Activated T-helper 17 cell treated with anti-CD3 and anti-CD28 coated beads, Interleukin-2, amount 50 U/mL, for 72 hours (primary cell): Measurements from ENCODE around the gene PLAGL2. TPM values are rescaled to one million over a fixed set of nuclear protein-coding genes. Genes with fewer than 3 reads are reported as not detected.
"Not testable (repeated sequence)": the region's sequence is repeated elsewhere in the genome, so short reads cannot be mapped to it uniquely, and the experiment has no call there.

ENCODE experiments used
- ATAC-seq: fragments of 150-1000 bp; cut with Tn5 transposase; replicated peaks from 2 replicates; pipeline ENCODE4 v1.10.0; 2021; ENCODE audit warnings: mild to moderate bottlenecking, moderate library complexity
- H3K27ac Mint-ChIP-seq: one replicate; pipeline ENCODE4 v1.8.0; 2022; ENCODE audit warnings: mixed read lengths
- H3K27me3 Mint-ChIP-seq: one replicate; pipeline ENCODE4 v1.8.0; 2022; ENCODE audit warnings: mixed read lengths
- H3K36me3 Mint-ChIP-seq: one replicate; pipeline ENCODE4 v1.8.0; 2022; ENCODE audit warnings: low read depth, mild to moderate bottlenecking, mixed read lengths
- H3K4me1 Mint-ChIP-seq: one replicate; pipeline ENCODE4 v1.8.0; 2022; ENCODE audit warnings: mixed read lengths
- H3K4me3 Mint-ChIP-seq: one replicate; pipeline ENCODE4 v1.8.0; 2022; ENCODE audit warnings: mild to moderate bottlenecking, mixed read lengths
- H3K9me3 Mint-ChIP-seq: one replicate; pipeline ENCODE4 v1.8.0; 2022; ENCODE audit warnings: mixed read lengths
- total RNA-seq, 2 donors: library from RNA; stranded (reverse); gene quantifications; one replicate each; pipeline ENCODE4 v1.2.3, GENCODE V29; 2022

Gene PLAGL2
- total RNA-seq, 2 donors from 2014 or later, result 61.9 to 93.1 TPM

DNA sequence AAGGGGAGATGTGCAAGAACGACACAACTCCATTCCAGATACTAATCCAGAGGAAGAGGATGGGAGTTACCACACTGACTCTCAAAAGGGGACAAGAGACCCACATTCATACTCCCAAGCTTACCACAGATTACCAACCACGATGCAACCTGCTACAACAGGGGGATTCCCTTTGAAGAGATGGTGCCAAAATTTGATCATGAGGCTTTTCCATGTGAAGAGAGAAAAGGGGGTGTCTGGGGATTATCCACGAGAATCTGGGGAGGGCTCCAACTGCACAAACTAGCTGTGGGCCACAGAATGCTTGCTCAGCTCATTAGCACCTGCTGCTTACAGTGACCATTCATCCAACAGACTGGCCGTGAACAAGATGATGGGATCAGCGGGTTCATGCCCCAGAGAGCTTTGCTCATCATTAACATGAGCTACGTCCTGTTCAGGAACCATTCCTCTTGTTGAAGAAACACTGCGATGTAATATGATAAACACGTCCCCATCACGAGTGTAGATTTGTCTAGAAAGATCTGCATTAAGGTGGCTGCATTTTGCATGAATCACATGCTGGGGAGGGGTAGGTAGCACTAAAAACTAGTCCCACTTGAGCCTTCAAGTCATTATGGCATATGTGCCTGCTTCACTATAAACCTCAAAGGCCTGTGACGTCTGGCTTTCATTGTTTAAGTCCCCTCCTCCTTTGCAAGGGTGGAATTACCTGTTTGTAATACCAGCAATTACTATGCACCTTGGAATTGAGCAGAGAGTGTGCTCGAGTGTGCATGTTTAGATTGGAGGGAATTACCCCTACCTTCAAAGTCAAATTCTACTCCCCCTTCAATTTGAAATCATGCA is 4.0 kb downstream of the PLAGL2 start:
- Mint-ChIP-seq H3K4me3 (peak overlapping the region; percentile 99), H3K27me3 (no peaks in the 10 kb centered on the region), H3K9me3 (no peaks in the 10 kb centered on the region), H3K27ac (peak overlapping the region; percentile 100), H3K4me1 (peaks cover 35% of the 10 kb centered on the region), H3K36me3 (peaks cover 96% of the 10 kb centered on the region)
- ATAC-seq, result peak; percentile 52

DNA sequence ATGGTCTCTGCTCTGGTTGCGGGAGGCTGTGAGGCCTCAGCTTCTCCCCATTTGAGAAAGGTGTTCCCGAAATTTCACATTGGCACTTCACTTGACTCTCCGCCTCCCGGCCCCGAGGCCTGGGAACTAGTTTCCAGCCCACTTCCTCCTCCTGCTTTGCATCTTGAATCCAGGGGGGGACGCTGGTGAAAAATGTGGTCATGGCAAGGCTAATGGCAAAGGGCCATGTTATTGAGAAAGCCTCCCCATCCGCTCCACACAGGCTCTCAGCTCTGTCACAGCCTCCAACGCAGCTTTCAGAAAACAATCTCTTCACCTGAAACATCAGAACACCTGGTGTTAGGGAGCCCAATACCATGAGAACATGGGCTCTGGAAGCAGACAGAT is 5.6 kb downstream of the PLAGL2 start:
- H3K36me3 Mint-ChIP-seq, result peaks cover 100% of the 10 kb centered on the region
- H3K9me3 Mint-ChIP-seq, result no peaks in the 10 kb centered on the region
- H3K4me1 Mint-ChIP-seq, result peaks cover 43% of the 10 kb centered on the region
- no peak for ATAC-seq
- no peaks in the 10 kb centered on the region for H3K27me3 Mint-ChIP-seq
- peak overlapping the region; percentile 100 for H3K27ac Mint-ChIP-seq
- H3K4me3 Mint-ChIP-seq, result peak overlapping the region; percentile 99

DNA sequence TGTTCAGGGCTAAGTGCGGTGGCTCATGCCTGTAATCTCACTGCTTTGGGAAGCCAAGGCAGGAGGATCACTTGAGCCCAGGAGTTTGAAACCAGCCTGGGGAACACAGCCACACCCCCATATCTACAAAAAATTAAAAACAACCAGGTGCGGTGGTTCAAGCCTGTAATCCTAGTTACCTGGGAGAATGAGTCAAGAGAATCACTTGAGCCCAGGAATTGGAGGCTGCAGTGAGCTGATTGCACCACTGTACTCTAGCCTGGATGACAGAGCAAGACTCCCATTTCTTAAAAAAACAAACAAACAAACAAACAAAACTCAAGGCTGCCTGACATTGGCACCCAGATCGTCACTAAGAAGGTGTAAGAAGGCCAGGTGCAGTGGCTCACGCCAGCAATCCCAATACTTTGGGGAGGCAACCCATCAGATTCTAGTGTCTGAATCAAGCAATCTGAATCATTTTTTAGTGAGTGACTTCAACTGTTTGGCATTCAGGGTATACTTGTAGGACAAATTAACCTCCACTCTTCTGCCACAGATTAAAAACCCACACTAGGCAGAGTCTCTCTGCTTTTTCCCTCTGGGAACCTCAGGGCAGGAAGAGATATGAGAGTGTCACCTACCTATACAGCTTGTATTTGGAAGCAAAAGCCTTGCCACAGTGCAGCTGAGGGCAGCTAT is 6.1 kb downstream of the PLAGL2 start:
- Mint-ChIP-seq H3K4me3 (peak overlapping the region; percentile 99), H3K4me1 (peaks cover 43% of the 10 kb centered on the region), H3K27ac (peak overlapping the region; percentile 100), H3K36me3 (peaks cover 100% of the 10 kb centered on the region), H3K27me3 (no peaks in the 10 kb centered on the region), H3K9me3 (no peaks in the 10 kb centered on the region)
- no peak for ATAC-seq

DNA sequence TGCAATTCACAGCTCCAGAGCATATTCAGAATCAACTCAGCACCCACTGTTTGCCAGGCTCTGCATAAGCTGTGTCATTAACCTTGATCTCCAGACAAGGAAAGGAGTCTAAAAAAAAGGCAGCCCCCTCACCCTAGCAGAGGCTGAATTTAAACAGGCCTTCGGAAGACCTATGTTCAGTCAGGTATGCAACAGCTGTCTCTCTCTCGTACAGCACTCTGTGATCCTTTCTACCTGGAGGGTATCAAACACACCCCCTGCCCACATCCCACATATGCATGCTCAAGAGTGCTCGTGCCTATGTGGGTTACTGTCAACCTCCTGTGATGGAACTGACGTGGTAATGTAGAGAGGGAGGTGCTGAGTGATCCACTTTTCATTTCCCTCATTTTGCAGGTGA is 8.5 kb downstream of the PLAGL2 start:
- Mint-ChIP-seq H3K4me1 (peaks cover 43% of the 10 kb centered on the region), H3K36me3 (peaks cover 100% of the 10 kb centered on the region), H3K27ac (peak overlapping the region; percentile 100), H3K27me3 (no peaks in the 10 kb centered on the region), H3K4me3 (peak overlapping the region; percentile 99), H3K9me3 (no peaks in the 10 kb centered on the region)
- no peak for ATAC-seq

DNA sequence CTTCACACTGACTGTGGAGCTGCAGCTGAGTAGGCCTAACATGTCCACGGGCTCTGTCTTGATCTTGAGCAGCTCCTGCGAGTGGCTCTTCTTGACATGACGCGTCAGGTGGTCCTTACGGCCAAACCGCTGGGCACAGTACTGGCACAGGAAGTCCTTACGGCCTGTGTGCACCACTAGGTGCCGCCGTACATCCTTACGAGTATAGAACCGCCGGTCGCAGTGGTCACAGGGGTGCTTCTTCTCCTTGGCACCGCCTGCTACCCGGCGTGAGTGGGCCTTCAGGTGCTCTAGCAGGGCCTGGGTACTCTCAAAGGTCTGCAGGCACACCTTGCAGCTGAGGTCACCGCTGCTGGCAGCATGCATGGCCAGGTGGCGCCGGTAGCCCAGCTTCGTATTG is 10.4 kb downstream of the PLAGL2 start:
- Mint-ChIP-seq H3K36me3 (peaks cover 100% of the 10 kb centered on the region), H3K4me3 (peak overlapping the region; percentile 3), H3K4me1 (peaks cover 38% of the 10 kb centered on the region)
- ATAC-seq, H3K9me3 Mint-ChIP-seq, H3K27ac Mint-ChIP-seq, H3K27me3 Mint-ChIP-seq: not testable (repeated sequence)

DNA sequence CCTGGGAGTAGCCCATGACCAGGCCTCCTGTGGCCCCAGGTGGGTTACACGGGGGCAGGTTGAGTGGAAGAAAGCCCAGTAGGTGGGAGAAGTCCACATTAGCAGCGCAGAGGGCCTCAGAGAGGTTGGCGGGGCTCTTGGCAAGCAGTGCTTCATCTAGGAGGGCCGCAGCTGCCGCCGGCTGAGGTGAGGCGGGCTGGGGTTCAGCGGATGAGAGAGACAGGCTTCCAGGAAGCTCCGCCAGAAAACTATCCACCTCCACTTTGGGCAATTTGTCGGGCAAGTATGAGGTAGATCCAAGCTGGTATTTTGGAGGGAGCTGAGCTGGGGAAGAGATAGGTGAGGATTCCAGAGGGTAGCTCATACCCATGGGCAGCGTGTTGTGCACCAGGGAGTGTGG is 10.9 kb downstream of the PLAGL2 start:
- H3K27me3 Mint-ChIP-seq, ATAC-seq, H3K9me3 Mint-ChIP-seq, H3K4me3 Mint-ChIP-seq: not testable (repeated sequence)
- peaks cover 100% of the 10 kb centered on the region for H3K36me3 Mint-ChIP-seq
- peaks cover 39% of the 10 kb centered on the region for H3K4me1 Mint-ChIP-seq
- peak overlapping the region; percentile 24 for H3K27ac Mint-ChIP-seq

DNA sequence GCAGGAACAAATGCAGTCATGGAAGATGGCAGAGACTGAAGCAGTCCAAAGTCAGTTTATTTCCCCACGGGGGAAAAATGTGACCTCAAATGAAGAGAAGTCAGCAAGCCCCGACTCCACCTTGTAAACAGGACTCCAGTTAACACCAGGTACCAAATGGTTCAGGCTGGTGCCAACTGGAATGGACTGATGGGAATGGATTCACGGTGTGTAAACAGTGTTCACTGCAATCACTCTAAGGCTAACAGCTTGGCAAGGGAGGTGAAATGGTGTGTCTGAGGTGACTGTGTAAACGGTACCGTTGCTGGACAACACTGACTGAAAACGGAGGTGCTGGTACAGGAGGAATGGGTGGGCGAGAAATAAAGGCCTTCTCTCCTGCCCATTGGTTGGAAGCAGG is 12.0 kb downstream of the PLAGL2 start:
- H3K36me3 Mint-ChIP-seq, result peaks cover 100% of the 10 kb centered on the region
- H3K27me3 Mint-ChIP-seq, result no peaks in the 10 kb centered on the region
- H3K4me3 Mint-ChIP-seq, result no peak overlapping the region
- no peaks in the 10 kb centered on the region for H3K9me3 Mint-ChIP-seq
- ATAC-seq, result no peak
- peak overlapping the region; percentile 24 for H3K27ac Mint-ChIP-seq
- peaks cover 35% of the 10 kb centered on the region for H3K4me1 Mint-ChIP-seq

DNA sequence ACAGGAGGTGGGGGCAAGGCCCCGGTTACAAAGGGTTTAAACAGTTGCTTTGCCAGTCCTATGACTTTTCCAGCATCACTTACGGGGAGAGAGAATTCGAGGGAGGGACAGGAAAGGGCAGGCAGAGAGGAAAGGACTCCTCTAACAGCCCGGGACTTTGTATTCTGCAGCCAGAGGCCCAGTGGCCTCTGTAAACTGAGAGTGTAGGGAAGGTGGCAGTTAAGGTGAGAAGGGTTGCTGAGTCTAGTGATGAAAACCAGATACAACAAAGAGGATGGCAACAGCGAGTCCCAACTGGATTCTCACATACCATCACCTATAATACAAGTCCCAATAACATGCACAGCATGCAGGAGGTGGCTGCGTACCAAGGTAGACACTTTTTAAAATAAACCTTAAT is 13.5 kb downstream of the PLAGL2 start:
- H3K27ac Mint-ChIP-seq, result peak overlapping the region; percentile 28
- peaks cover 93% of the 10 kb centered on the region for H3K36me3 Mint-ChIP-seq
- H3K4me3 Mint-ChIP-seq, result peak overlapping the region; percentile 3
- no peaks in the 10 kb centered on the region for H3K9me3 Mint-ChIP-seq
- H3K4me1 Mint-ChIP-seq, result peaks cover 31% of the 10 kb centered on the region
- no peaks in the 10 kb centered on the region for H3K27me3 Mint-ChIP-seq
- no peak for ATAC-seq

DNA sequence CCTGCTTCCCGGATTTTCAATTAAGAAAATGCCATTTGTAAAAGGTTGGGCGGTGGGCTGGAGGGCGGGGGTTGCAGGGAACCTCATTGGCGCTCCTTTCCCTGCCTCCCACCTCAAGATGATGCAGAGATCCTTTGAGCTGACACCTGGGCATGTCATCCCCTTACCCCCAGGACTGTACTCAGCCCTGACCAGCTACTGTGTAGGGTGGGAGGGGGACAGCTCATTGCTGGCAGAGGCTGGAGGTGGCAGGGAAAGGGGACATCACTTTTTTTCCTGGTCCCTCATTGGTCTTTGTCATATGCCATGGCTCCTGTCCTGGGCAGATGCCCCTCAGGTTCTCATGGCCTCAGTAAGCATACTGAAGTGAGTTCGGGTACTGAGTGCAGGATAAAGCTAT is 14.2 kb downstream of the PLAGL2 start:
- peak overlapping the region; percentile 28 for H3K27ac Mint-ChIP-seq
- not testable (repeated sequence) for H3K27me3 Mint-ChIP-seq, ATAC-seq, H3K9me3 Mint-ChIP-seq
- peak overlapping the region; percentile 3 for H3K4me3 Mint-ChIP-seq
- peaks cover 91% of the 10 kb centered on the region for H3K36me3 Mint-ChIP-seq
- H3K4me1 Mint-ChIP-seq, result peaks cover 35% of the 10 kb centered on the region

DNA sequence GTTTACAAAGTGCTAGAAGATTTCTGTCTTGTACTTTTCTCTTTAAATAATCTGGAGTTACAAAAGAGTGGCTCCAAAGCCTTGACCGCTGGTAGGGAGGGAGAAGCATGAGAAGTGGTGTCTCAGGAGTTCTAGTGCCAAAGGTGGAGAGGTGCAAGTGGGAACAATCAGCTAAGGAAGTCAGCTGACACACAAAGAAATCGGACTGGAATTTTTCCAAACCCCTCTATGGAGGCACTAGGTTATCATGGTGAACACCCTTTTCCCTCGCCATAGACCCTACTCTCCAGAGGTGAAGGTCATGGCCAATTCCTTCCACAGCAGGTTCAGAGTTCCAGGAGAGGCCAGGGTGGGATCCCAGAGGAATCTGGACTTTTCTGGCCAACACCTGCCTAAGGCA is 14.8 kb downstream of the PLAGL2 start:
- peaks cover 31% of the 10 kb centered on the region for H3K4me1 Mint-ChIP-seq

DNA sequence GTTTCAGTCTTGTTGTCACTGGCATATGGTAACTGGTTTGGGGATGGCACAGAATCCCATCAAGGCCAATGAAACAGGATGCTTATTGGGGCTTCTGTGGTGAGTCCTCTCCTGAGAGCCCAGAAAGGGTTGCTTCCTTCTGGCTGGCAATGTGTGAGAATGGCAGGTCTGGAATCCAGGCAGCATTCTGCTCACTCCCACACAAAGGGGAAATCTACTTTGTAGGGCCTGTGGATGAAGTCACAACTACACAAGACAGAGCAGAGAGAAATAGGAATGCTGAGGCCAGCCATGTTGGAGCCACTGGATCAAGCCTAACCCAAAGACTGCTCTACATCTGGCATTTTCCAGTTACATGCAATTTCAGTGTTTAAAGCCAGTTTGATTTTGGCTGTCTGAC is 15.7 kb downstream of the PLAGL2 start:
- no peaks in the 10 kb centered on the region for H3K9me3 Mint-ChIP-seq
- no peak overlapping the region for H3K4me3 Mint-ChIP-seq
- H3K27me3 Mint-ChIP-seq, result no peaks in the 10 kb centered on the region
- no peak overlapping the region for H3K27ac Mint-ChIP-seq
- H3K36me3 Mint-ChIP-seq, result peaks cover 76% of the 10 kb centered on the region
- peaks cover 26% of the 10 kb centered on the region for H3K4me1 Mint-ChIP-seq
- peak; percentile 8 for ATAC-seq

More for the DNA sequence above, 14.8 kb downstream of the PLAGL2 start:
- no peak overlapping the region for H3K4me3 Mint-ChIP-seq
- H3K27me3 Mint-ChIP-seq, result no peaks in the 10 kb centered on the region
- ATAC-seq, result no peak
- H3K27ac Mint-ChIP-seq, result peak overlapping the region; percentile 28
- no peaks in the 10 kb centered on the region for H3K9me3 Mint-ChIP-seq
- H3K36me3 Mint-ChIP-seq, result peaks cover 85% of the 10 kb centered on the region

DNA sequence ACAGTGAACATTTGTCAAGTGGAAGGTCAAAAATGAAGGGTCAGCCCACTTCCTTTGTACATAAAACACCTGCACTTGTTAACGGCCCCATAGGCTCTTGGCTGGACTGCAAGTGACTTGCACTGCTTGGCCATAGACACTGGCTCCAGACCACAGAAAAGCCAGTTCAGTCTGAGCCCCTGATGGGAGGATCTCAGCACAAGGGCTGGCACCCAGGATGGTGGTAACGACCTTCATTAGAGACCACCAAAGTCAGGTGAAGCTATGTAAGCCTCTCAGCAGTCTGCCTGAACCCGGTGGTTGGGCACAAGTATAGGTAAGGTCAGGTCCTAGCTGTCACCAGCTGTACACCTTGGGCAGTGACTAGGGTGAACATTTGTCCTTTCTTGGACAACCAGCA is 16.1 kb downstream of the PLAGL2 start:
- no peaks in the 10 kb centered on the region for H3K9me3 Mint-ChIP-seq
- peak overlapping the region; percentile 64 for H3K27ac Mint-ChIP-seq
- no peaks in the 10 kb centered on the region for H3K27me3 Mint-ChIP-seq
- H3K36me3 Mint-ChIP-seq, result peaks cover 72% of the 10 kb centered on the region
- peak; percentile 6 for ATAC-seq
- peak overlapping the region; percentile 52 for H3K4me3 Mint-ChIP-seq
- H3K4me1 Mint-ChIP-seq, result peaks cover 26% of the 10 kb centered on the region

DNA sequence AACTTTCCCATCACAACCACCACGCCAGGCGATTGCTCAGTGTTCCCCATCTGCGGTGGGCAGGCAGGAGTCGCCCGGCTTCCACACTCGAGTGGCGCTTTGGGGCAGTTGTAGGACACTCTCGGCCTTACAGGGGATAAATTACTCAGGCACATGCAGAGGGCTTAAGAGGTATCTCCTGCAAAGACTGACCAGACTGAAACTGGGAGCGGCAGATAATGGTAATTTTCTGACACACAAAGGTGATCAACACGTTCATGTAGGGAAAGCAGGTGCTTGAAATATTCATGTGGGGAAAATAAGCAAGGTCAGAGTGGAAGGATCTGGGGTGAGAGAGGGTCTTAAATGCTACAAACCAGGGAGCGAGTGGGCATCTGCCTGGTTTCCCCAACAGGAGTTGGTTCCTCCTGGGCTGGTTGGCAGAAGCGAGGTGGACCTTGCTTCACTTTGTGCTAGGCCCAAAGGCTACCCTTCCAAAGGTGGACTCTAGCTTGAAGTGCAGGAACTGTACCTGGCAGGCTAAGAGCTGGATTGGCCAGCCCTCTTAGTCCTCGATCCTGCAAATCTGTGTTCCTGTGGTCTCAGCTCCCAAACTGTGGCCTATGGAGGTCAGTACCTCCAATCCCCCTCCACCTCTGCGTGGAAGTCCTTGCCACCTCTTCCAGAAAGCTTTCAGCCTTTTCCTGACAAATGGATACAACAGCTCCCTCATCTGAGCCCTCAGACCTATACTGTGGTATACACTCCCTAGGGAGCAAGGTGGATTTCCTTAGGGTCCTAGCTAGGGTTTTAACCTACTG is 16.7 kb downstream of the PLAGL2 start:
- no peak for ATAC-seq
- no peaks in the 10 kb centered on the region for H3K9me3 Mint-ChIP-seq
- peak overlapping the region; percentile 52 for H3K4me3 Mint-ChIP-seq
- peaks cover 26% of the 10 kb centered on the region for H3K4me1 Mint-ChIP-seq
- H3K36me3 Mint-ChIP-seq, result peaks cover 66% of the 10 kb centered on the region
- H3K27ac Mint-ChIP-seq, result peak overlapping the region; percentile 64
- H3K27me3 Mint-ChIP-seq, result no peaks in the 10 kb centered on the region
